KOPT-K1 (cell line): ENCODE data around the gene PROB1.
"Not testable (repeated sequence)": the region's sequence is repeated elsewhere in the genome, so short reads cannot be mapped to it uniquely, and the experiment has no call there.

Source experiments
- H3K27ac ChIP-seq: fragments of 200-600 bp; sonication (generic); 2 replicates; pipeline ENCODE4 v1.5.1; 2016; ENCODE audit warnings: antibody characterized with exemption, mild to moderate bottlenecking, low read depth, low read length; ENCODE audit not compliant: poor library complexity, severe bottlenecking
- H3K36me3 ChIP-seq: fragments of 200-600 bp; sonication (generic); 2 replicates; pipeline ENCODE4 v1.5.1; 2017; ENCODE audit warnings: antibody characterized with exemption, mild to moderate bottlenecking, low read length, moderate library complexity; ENCODE audit not compliant: insufficient read depth
- H3K9me3 ChIP-seq: fragments of 200-600 bp; sonication (generic); 2 replicates; pipeline ENCODE4 v1.5.1; 2017; ENCODE audit warnings: antibody characterized with exemption, low read length, mild to moderate bottlenecking; ENCODE audit not compliant: insufficient read depth, poor library complexity, severe bottlenecking

Gene PROB1

DNA sequence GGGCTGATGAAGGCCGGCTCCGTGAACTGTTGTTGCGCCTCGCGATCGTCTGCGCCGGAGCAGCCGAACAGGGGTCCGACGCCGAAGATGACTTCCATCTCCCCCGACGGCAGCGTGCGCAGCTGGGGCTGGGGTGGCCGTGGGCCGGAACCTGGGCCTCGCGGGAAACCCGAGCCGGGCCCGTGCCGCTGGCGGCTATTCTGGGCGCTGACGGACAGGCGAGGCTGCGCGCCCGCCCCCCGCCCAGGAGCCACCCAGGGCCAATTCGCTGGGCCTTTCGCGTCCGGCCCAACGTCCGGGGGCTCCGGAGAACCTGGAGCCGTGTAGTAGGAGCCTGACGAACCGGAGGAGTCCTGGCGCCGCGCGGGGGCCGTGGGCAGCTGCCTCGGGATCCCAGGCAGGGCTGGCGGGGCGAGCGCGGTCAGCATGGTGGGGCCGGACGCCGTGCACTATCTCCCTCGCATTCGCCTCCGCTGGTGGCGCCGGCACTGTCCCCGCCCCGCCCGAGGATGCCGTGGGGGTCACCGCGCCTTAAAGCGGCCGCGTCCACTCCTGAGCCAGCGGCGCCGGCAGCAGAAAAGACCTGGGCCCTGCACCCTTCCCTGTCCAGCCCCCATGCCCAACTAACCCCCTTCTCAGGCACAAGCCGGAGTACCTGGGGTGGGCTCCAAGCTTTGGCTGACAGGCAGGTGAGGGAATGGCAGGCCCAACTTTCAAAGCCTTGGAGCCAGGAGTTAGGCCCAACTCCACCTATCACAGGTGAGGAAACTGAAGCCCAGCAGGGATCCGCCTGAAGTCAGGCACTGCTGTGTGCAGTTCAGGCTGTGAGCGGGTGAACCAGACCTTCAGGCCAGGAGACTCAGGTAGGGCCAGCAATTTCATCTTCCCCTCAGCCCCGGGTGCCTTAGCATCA is at the start of gene PROB1:
Gene PROB1 (minus strand): TSS at position 451 of the 913 bp plus-strand sequence. CDS start 23 bp downstream, at position 428.
- no peak within 1 kb of the TSS for H3K27ac ChIP-seq
- H3K9me3 ChIP-seq, result no peaks in the 10 kb centered on the region
- H3K36me3 ChIP-seq, result peaks cover 14% of the 10 kb centered on the region; the same call in 1 of the 2 replicates

DNA sequence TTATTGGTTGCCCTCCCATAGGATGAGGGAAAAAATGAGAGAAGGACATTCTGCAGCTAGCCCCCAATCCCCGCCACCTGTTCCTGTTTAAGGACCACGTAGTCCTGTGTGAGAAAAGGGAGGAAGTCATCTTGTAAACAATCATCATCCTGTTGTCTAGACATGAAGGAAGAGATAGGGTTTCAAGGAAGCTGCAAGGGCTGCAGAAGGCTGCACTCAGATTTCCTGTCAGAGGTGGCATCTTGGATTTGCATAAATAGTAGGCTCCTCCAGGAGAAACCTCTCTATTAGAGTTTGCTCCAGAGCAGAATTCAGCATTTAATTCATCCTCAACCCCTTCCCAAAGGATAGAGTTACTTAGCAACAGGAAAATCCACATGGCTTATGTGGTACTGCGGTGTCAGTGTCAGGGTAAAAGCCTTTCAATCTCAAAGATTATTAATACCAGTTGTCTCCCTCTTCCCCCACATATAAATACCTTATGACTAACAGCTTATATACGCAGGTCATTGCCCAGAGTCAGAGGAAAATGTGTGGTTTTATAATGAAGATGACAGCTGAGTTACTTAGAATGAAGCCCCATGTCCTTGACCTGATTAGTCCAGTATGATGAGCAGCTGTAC is 49.0 kb upstream of the PROB1 start:
- H3K36me3 ChIP-seq, result no peaks in the 10 kb centered on the region
- no peaks in the 10 kb centered on the region for H3K9me3 ChIP-seq
- H3K27ac ChIP-seq, result no peak overlapping the region

GRCh38 chr5:139440416-139440815 is 45.5 kb upstream of the PROB1 start:
- H3K36me3 ChIP-seq, H3K9me3 ChIP-seq, H3K27ac ChIP-seq: not testable (repeated sequence)

DNA sequence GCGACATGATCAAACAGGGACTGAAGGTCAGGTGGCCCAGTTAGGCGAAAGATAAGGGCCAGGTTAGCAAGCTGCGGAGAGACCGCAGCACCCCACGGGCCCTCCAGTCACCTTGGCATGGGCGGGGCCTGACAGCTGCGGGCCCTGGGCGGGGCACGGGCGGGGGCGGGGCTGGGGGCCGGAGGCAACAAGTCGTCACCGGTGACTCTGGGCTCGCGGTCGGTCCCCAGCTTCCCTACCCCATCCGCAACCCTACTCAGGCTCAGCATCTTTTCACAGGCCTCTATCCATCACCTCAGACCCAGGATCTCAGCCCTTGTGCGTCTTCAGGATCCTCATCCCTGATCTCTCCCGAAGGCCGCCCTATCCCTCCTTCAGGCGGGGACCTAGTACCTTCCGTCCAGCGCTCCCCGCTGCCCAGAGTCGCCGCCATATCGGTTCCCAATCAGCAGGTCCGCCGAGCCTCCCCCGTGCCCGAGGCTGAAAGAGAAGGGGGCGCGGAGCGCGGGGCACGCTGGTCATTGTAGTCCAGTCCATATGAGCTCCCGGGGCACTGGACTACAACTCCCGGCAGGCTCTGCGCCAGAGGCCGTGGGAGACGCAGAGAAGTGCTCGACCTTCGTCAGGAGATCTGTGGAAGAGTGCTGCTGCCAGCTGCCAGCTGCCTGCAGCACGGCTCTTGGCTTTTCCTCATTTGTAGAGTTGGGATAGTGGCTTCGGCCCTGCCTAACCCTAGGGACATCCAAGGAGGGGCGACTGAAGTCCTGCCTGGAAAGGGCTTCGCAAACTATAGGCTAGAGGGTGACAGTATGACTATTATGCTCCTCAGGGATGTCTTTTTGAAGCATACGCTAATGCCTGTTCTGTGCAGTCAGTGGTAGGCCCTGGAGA is 44.4 kb upstream of the PROB1 start, which contains the start of gene DNAJC18:
Gene DNAJC18 (minus strand): TSS at position 513 of the 891 bp plus-strand sequence. CDS start 80 bp downstream, at position 433.
- Histone ChIP-seq H3K27ac (peak within 1 kb of the TSS; percentile 76), H3K9me3 (no peaks in the 10 kb centered on the region), H3K36me3 (no peaks in the 10 kb centered on the region)

- Histone ChIP-seq H3K36me3 (no peaks in the 10 kb centered on the region), H3K27ac (peak overlapping the region; percentile 76)
Observed at GRCh38 chr5:139438707-139439012, 43.8 kb upstream of the PROB1 start.

GRCh38 chr5:139435676-139436075 is 40.8 kb upstream of the PROB1 start:
- Histone ChIP-seq H3K9me3 (no peaks in the 10 kb centered on the region), H3K36me3 (no peaks in the 10 kb centered on the region), H3K27ac (no peak overlapping the region)

More at GRCh38 chr5:139438707-139439012, 43.8 kb upstream of the PROB1 start:
- no peaks in the 10 kb centered on the region for H3K9me3 ChIP-seq

DNA sequence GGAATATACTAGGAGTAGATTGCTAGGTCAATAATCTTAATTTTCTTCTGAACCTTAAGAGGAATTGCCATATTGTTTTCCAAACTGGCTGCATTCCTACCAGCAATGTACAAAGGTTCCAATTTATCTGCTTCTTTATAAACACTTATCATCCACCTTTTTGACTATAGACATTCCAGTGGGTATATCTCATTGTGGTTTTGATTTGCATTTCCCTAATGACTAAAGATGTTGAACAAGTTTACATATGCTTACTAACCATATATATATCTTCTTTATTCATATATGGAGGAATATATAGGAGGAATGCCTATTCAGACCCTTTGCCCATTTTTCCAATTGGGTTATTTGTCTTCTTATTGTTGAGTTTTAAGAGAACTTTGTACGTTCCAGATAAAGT is 36.8 kb upstream of the PROB1 start:
- H3K27ac ChIP-seq, result no peak overlapping the region
- H3K36me3 ChIP-seq, result 0 out of 2 replicates have a peak, but pooled peaks cover 4% of the 10 kb centered on the region
- H3K9me3 ChIP-seq, result no peaks in the 10 kb centered on the region

DNA sequence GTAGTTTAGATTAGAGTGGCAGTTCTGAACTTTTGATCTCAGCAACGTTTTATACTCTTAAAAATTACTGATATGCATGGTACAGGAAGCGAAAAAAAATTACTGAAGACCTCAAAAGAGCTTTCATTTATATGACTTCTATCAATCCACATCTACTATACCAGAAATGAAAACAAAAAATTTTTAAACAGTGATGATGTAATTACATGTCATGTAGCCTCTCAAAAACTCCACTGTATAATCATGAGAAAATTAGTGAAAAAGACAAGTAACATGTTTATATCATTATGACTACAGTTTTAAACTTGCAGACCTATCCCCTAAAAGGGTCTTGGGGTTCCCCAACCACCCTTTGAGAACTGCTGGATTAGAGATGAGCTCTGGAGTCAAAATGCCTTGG is 35.1 kb upstream of the PROB1 start:
- no peaks in the 10 kb centered on the region for H3K9me3 ChIP-seq
- peaks cover 4% of the 10 kb centered on the region; the same call in 1 of the 2 replicates for H3K36me3 ChIP-seq

DNA sequence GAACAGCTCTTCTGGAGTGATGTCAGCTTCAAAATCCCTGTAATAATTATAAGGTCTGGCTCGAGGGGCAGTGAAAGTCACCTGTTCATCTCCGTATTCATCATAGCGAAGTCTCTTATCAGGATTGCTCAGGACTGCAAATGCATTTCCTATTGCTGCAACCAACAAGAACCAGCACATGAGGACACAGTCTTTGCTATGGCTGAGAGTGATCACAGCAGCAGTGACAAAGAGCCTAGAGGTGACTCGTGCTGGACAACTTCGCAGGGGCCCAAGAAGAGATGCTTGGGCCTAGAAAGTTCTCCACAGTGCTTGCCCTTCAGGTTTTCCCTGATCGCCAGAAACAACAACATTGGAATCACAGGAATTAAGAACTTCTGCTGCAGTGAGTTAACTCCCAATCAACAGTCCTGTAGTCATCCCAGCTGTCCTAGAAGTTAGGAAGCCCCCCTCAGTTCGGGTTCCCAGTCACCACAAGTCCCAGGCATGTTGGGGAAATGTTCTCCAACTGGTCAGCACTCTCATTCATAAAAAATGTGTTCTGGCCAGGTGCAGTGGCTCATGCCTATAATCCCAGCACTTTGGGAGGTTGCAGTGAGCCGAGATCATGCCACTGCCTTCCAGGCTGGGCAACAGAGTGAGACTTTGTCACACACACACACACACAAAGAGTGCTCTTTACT is 31.4 kb upstream of the PROB1 start:
- Histone ChIP-seq H3K36me3 (peaks cover 15% of the 10 kb centered on the region; the same call in 1 of the 2 replicates), H3K9me3 (no peaks in the 10 kb centered on the region), H3K27ac (no peak overlapping the region)

More for the DNA sequence above, 35.1 kb upstream of the PROB1 start:
- no peak overlapping the region for H3K27ac ChIP-seq

DNA sequence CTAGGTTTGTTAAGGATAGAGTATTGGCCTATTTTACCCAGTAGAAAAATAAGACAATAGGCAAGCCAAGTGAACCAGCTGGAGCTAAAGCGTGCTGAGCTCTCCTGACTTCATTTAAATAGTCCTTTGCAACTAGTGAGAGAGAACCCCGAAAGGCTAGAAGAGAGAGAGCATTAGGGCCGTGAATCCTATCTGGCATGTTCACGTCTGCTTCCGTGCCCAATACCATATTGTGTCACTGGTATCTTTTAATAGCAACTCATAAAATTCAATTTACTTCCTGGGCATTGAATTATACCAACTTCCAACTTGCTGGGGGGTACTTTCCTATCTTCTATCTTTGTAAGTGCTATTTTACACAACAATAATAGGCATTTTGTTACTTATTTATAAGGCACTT is 30.6 kb upstream of the PROB1 start:
- H3K9me3 ChIP-seq, result no peaks in the 10 kb centered on the region
- peaks cover 15% of the 10 kb centered on the region; the same call in 1 of the 2 replicates for H3K36me3 ChIP-seq
- H3K27ac ChIP-seq, result no peak overlapping the region

GRCh38 chr5:139422307-139422893 is 27.5 kb upstream of the PROB1 start:
- H3K27ac ChIP-seq, result no peak overlapping the region

GRCh38 chr5:139419226-139420192 is 24.6 kb upstream of the PROB1 start:
- no peak overlapping the region for H3K27ac ChIP-seq
- H3K36me3 ChIP-seq, result peaks cover 16% of the 10 kb centered on the region; the same call in 1 of the 2 replicates
- no peaks in the 10 kb centered on the region for H3K9me3 ChIP-seq

More at GRCh38 chr5:139422307-139422893, 27.5 kb upstream of the PROB1 start:
- Histone ChIP-seq H3K9me3 (no peaks in the 10 kb centered on the region), H3K36me3 (peaks cover 20% of the 10 kb centered on the region; the same call in 1 of the 2 replicates)

- H3K9me3 ChIP-seq, result no peaks in the 10 kb centered on the region
- no peak overlapping the region for H3K27ac ChIP-seq
- H3K36me3 ChIP-seq, result peaks cover 11% of the 10 kb centered on the region; the same call in 1 of the 2 replicates
Observed at GRCh38 chr5:139418793-139419192, 23.9 kb upstream of the PROB1 start.
